ENCODE data around the gene KRT13. TPM values are rescaled to one million over a fixed set of nuclear protein-coding genes. Genes with fewer than 3 reads are reported as not detected.

The KRT13 gene
- total and polyA plus RNA-seq, 9 of the 15 experiments (the other 6 are each of a cell fraction or from before 2014, with no cell fraction given), result 0.11 to 1.1 (median 0.24) TPM; not detected in 3

DNA sequence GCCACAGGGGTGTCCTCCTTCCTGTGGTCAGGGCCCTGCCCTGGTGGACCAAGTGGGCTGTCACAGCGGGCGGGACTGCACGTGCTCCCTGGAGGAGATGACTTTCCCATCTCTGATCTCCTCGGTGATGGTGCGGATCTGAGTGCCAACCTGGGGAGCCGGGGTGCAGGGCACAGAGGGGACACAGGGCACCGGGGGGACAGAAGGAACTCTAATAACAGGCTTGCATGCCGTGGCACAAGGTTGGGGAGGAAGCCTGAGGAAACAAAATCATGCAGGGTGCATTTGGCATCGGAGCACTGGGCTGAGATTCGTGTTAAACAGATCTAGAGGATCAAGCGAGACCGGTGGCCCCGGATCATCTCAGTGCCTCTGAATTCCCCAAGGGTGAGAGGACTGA, 19.1 kb downstream of the KRT13 start (continued):
- TF ChIP-seq MXD1 (CRISPR knock-in tag; IDR thresholded peaks at IDR 0.05; ENCODE audit: borderline replicate concordance, poor library complexity, severe bottlenecking), result no peak
- TF ChIP-seq PYGO2 (tag; IDR thresholded peaks at IDR 0.05), result no peak
- no peak for TF ChIP-seq TEAD4 (IDR thresholded peaks at IDR 0.05; ENCODE audit: low read length)
- TF ChIP-seq TEAD4 (CRISPR knock-in tag; IDR thresholded peaks at IDR 0.05; ENCODE audit: borderline replicate concordance), result no peak
- no peak for TF ChIP-seq CBX2 (IDR thresholded peaks at IDR 0.05; ENCODE audit: insufficient read depth, low read length, poor library complexity, severe bottlenecking)
- TF ChIP-seq, protein P1, sequence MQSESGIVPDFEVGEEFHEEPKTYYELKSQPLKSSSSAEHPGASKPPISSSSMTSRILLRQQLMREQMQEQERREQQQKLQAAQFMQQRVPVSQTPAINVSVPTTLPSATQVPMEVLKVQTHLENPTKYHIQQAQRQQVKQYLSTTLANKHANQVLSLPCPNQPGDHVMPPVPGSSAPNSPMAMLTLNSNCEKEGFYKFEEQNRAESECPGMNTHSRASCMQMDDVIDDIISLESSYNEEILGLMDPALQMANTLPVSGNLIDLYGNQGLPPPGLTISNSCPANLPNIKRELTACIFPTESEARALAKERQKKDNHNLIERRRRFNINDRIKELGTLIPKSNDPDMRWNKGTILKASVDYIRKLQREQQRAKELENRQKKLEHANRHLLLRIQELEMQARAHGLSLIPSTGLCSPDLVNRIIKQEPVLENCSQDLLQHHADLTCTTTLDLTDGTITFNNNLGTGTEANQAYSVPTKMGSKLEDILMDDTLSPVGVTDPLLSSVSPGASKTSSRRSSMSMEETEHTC (IDR thresholded peaks at IDR 0.05), result no peak
- no peak for TF ChIP-seq ZNF696 (CRISPR knock-in tag; conservative IDR thresholded peaks at IDR 0.05)
